ENCODE measurements around the gene GJA4.
"Not testable (repeated sequence)": the region's sequence is repeated elsewhere in the genome, so short reads cannot be mapped to it uniquely, and the experiment has no call there.

GRCh38 chr1:34818862-34819261 lies 26.1 kb downstream of the GJA4 start:
- not testable (repeated sequence) for TF ChIP-seq POLR2A, CTCF, EP300, POLR2AphosphoS5 (IDR thresholded peaks at IDR 0.05)

All from sigmoid colon (tissue), 4 donors.